Effector memory CD4-positive, alpha-beta T cell (primary cell): Measurements from ENCODE around the gene TM4SF4.
"Not testable (repeated sequence)": the region's sequence is repeated elsewhere in the genome, so short reads cannot be mapped to it uniquely, and the experiment has no call there.

Source experiments
- DNase-seq, 3 donors: peaks; one replicate each; pipeline ENCODE4 v3.0.0-alpha.2; 2020
- H3K27ac ChIP-seq: 2 replicates; pipeline ENCODE4 v1.7.0; 2013; ENCODE audit warnings: mild to moderate bottlenecking, low read length, moderate library complexity; ENCODE audit not compliant: insufficient read depth, poor library complexity, severe bottlenecking
- H3K27me3 ChIP-seq: replicated peaks from 2 replicates; pipeline ENCODE4 v1.7.0; 2013; ENCODE audit warnings: mild to moderate bottlenecking, low read length; ENCODE audit not compliant: insufficient read depth, control insufficient read depth, poor library complexity, severe bottlenecking
- H3K36me3 ChIP-seq: 2 replicates; pipeline ENCODE4 v1.7.0; 2013; ENCODE audit warnings: mild to moderate bottlenecking, low read length, moderate library complexity; ENCODE audit not compliant: control insufficient read depth, insufficient read depth
- H3K4me1 ChIP-seq: 2 replicates; pipeline ENCODE4 v1.7.0; 2013; ENCODE audit warnings: low read length, mild to moderate bottlenecking; ENCODE audit not compliant: control insufficient read depth, insufficient read depth, poor library complexity, severe bottlenecking
- H3K4me3 ChIP-seq: 2 replicates; pipeline ENCODE4 v1.7.0; 2013; ENCODE audit warnings: low read length, low read depth, mild to moderate bottlenecking; ENCODE audit not compliant: insufficient read depth, poor library complexity, severe bottlenecking
- H3K9me3 ChIP-seq: 2 replicates; pipeline ENCODE4 v1.7.0; 2013; ENCODE audit warnings: mild to moderate bottlenecking, low read length, moderate library complexity; ENCODE audit not compliant: control insufficient read depth

TM4SF4 gene

DNA sequence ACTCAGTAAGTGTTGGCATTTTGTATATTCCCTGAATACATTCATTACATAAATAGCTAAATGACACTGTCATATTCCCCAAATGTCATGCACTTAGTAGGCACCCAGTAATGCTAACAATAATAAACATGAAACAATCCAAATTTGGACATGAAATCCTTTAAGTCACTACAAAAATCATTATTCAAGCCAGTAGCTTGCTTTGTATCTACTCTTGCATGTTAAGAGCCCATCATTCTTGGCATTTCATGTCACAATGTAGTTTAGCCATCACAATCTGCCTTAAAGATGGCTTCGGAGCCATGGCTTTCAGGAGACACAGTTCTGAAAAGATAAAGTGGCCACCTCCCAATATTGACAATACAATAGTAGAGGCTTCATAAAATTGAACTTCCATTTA, 32.9 kb upstream of the TM4SF4 start:
- Histone ChIP-seq H3K27me3 (no peaks in the 10 kb centered on the region), H3K4me1 (no peaks in the 10 kb centered on the region), H3K36me3 (no peaks in the 10 kb centered on the region), H3K4me3 (no peak overlapping the region), H3K9me3 (no peaks in the 10 kb centered on the region), H3K27ac (no peak overlapping the region)
- DNase-seq, result no peak

GRCh38 chr3:149442043-149442442, 32.5 kb upstream of the TM4SF4 start:
- H3K36me3 ChIP-seq, result no peaks in the 10 kb centered on the region
- H3K4me3 ChIP-seq, result no peak overlapping the region
- no peaks in the 10 kb centered on the region for H3K4me1 ChIP-seq
- no peak for DNase-seq
- H3K9me3 ChIP-seq, result no peaks in the 10 kb centered on the region
- no peaks in the 10 kb centered on the region for H3K27me3 ChIP-seq
- no peak overlapping the region for H3K27ac ChIP-seq

DNA sequence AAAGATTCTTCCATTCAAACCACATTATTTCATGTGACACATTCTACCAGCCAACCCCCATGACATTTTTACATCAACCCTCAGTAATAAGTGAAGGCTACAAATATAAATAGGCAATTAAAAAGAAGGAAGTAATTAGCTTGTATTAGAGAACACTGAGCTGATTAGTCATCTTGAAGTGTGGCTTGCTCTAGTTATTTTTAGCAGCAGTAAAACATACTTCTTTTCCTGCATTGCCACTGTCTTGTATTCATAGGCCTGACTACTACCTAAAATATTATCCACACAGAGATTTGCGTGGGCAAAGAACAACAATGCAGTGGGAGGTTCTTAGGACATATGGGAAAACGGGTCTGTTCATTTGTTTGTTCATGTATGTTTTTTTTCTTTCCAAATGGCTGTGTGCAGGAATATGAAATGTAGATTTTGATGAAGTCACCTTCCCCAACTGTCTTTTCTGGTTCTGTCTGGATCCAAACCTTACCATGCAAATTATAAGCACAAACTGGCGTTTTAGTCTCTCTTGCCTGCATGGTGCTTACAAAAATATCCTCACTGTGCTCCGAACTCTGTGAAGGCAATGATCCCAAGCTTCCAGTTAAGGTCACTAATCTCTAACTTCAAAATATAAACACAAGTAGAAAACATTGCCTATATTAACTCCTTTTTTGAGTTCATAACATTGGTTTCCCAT, 31.5 kb upstream of the TM4SF4 start:
- no peak overlapping the region for H3K27ac ChIP-seq
- DNase-seq, result no peak

DNA sequence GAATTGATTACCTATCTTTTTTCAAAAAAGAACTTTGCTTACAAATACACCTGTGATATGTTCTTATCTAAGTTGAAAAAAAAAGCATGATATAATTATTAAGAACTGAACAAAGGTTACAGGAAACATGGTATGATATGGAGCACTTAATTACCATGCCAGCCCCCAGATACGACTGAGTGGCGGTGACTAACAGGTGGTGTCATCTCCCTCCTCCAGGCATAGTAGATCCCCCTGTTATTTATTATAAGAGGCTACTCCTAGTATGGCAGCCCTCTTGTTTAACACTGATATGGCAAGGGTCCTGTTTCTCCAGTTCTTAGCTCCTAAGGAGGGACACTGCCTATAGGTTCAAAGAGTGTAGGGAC, 31.0 kb upstream of the TM4SF4 start:
- Histone ChIP-seq H3K36me3 (no peaks in the 10 kb centered on the region), H3K9me3 (no peaks in the 10 kb centered on the region), H3K4me1 (no peaks in the 10 kb centered on the region), H3K4me3 (no peak overlapping the region), H3K27ac (no peak overlapping the region), H3K27me3 (no peaks in the 10 kb centered on the region)
- DNase-seq, result no peak

More for the DNA sequence above, 31.5 kb upstream of the TM4SF4 start:
- Histone ChIP-seq H3K9me3 (no peaks in the 10 kb centered on the region), H3K4me1 (no peaks in the 10 kb centered on the region), H3K36me3 (no peaks in the 10 kb centered on the region), H3K27me3 (no peaks in the 10 kb centered on the region), H3K4me3 (no peak overlapping the region)

GRCh38 chr3:149444867-149445266, 29.6 kb upstream of the TM4SF4 start:
- not testable (repeated sequence) for H3K4me1 ChIP-seq, H3K9me3 ChIP-seq, H3K27ac ChIP-seq, H3K36me3 ChIP-seq, DNase-seq, H3K27me3 ChIP-seq, H3K4me3 ChIP-seq

DNA sequence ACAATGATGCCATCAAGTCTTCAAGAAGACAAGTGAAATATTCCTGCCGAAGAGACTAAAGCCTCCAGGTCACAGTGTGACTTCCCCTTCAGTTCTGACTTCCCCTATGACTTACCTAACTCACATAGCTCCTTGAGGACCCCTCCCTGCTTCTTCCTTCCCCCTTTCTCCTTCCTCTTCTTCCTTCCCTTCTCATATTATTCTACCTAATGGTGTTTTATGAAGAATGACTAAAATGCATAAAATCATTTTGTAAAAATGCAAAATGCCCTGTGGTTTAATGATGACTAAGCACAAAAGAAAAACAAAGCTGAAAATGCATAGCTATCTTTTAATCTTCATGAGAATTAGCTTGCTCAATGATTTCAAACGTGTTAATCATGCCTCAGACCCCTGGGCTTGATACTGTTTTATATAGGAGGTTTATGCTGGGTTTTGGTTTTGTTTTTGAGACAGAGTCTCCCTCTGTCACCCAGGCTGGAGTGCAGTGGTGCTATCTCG, 26.1 kb upstream of the TM4SF4 start:
- no peak overlapping the region for H3K4me3 ChIP-seq
- DNase-seq, result no peak
- no peak overlapping the region for H3K27ac ChIP-seq

GRCh38 chr3:149449182-149449581, 25.3 kb upstream of the TM4SF4 start:
- no peaks in the 10 kb centered on the region for H3K9me3 ChIP-seq
- no peak overlapping the region for H3K27ac ChIP-seq
- H3K36me3 ChIP-seq, result no peaks in the 10 kb centered on the region
- no peaks in the 10 kb centered on the region for H3K4me1 ChIP-seq
- H3K27me3 ChIP-seq, result no peaks in the 10 kb centered on the region
- no peak overlapping the region for H3K4me3 ChIP-seq
- no peak for DNase-seq

More for the DNA sequence above, 26.1 kb upstream of the TM4SF4 start:
- Histone ChIP-seq H3K9me3 (no peaks in the 10 kb centered on the region), H3K4me1 (no peaks in the 10 kb centered on the region), H3K27me3 (no peaks in the 10 kb centered on the region), H3K36me3 (no peaks in the 10 kb centered on the region)

DNA sequence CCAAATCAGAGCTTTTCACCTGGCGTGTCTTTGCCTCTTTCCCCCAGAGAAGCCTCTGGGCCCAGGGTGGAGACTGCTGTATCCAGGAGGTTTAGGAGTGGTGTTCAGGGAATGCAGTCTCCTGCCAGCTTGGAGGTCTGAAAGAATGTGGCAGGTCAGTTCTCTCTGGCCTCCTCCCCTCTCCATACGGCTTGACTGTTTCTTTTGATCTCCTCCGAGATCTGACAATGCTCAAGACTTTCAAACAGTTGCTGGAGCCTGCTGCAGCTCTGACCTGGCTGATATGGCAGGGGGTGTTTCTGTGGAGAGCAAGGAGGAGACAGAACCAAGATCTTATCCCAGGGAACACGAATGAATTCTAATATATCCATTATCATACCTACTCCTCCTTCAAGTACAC, 24.7 kb upstream of the TM4SF4 start:
- Histone ChIP-seq H3K4me3 (no peak overlapping the region), H3K9me3 (no peaks in the 10 kb centered on the region), H3K4me1 (no peaks in the 10 kb centered on the region), H3K27ac (no peak overlapping the region), H3K36me3 (no peaks in the 10 kb centered on the region), H3K27me3 (no peaks in the 10 kb centered on the region)
- no peak for DNase-seq

- no peak overlapping the region for H3K4me3 ChIP-seq
- H3K27ac ChIP-seq, result no peak overlapping the region
- DNase-seq, result no peak
- H3K4me1 ChIP-seq, result no peaks in the 10 kb centered on the region
- no peaks in the 10 kb centered on the region for H3K36me3 ChIP-seq
- no peaks in the 10 kb centered on the region for H3K9me3 ChIP-seq
- H3K27me3 ChIP-seq, result no peaks in the 10 kb centered on the region
These were observed 24.2 kb upstream of the TM4SF4 start for GRCh38 chr3:149450281-149450680.

DNA sequence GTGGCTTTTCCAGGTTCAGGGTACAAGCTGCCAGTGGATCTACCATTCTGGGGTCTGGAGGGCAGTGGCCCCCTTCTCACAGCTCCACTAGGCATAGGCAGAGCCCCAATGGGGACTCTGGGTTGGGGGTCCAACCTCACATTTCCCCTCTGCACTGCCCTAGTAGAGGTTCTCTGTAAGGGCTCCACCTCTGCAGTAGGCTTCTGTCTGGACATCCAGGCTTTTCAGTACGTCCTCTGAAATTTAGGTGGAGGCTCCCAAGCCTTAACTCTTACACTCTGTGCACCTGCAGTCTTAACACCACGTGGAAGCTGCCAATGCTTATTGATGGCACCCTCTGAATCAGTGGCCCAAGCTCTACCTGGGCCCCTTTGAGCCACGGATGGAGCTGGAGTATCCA, 22.5 kb upstream of the TM4SF4 start:
- Histone ChIP-seq H3K27me3 (no peaks in the 10 kb centered on the region), H3K4me3 (no peak overlapping the region), H3K36me3 (no peaks in the 10 kb centered on the region), H3K9me3 (no peaks in the 10 kb centered on the region), H3K4me1 (no peaks in the 10 kb centered on the region), H3K27ac (no peak overlapping the region)
- no peak for DNase-seq
